GM12891 (cell line): ENCODE measurements around the gene DUS2.
"Not testable (repeated sequence)": the region's sequence is repeated elsewhere in the genome, so short reads cannot be mapped to it uniquely, and the experiment has no call there.

Experiments used
- DNase-seq: peaks from one replicate; pipeline ENCODE4 v3.0.0; 2011; ENCODE audit warnings: low spot score; ENCODE audit not compliant: insufficient read length
- FAIRE-seq: peaks from 2 replicates; lab custom pipeline; 2011; peaks lifted over from hg19 to GRCh38; lab: Jason Lieb, UNC
- PAX5 ChIP-seq: IDR thresholded peaks from 2 replicates; pipeline ENCODE4 v1.6.1; 2011; ENCODE audit warnings: low read length, moderate library complexity, mild to moderate bottlenecking; ENCODE audit not compliant: insufficient read depth, severe bottlenecking
- POLR2A ChIP-seq: IDR thresholded peaks from 2 replicates; pipeline ENCODE4 v1.6.1; 2011; ENCODE audit warnings: low read depth, low read length, control low read depth
- POLR2AphosphoS5 ChIP-seq: IDR thresholded peaks from 2 replicates; pipeline ENCODE4 v1.6.1; 2011; ENCODE audit warnings: low read depth, low read length, control low read depth
- POU2F2 ChIP-seq: IDR thresholded peaks from 2 replicates; pipeline ENCODE4 v1.6.1; 2011; ENCODE audit warnings: low read depth, mild to moderate bottlenecking, control low read depth, low read length, moderate library complexity
- SPI1 ChIP-seq: IDR thresholded peaks from 2 replicates; pipeline ENCODE4 v1.6.1; 2011; ENCODE audit warnings: low read depth, low read length, control low read depth
- TAF1 ChIP-seq: IDR thresholded peaks from 2 replicates; pipeline ENCODE4 v1.6.1; 2011; ENCODE audit warnings: low read depth, low read length, control low read depth

DUS2 gene

DNA sequence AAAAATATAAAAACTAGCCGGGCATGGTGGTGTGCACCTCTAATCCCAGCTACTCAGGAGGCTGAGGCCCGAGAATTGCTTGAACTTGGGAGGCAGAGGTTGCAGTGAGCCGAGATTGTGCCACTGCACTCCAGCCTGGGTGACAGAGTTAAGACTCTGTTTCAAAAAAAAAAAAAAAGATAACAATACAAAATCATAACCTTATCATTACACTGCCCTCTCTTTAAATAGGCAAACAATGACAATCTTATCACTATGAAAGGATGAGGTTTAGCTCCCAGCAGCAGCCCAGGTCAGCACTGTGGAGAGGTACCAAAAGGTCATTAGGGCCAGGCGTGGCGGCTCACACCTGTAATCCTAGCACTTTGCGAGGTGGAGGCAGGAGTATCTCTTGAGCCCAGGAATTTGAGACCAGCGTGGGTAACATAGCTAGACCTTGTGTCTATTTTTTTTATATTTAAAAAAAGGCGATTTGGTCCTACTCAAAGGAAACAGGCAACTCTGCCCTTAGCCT, 3.9 kb upstream of the DUS2 start:
- TF ChIP-seq POU2F2 = no peak
- TF ChIP-seq SPI1 = no peak
- no peak for TF ChIP-seq TAF1
- no peak for TF ChIP-seq POLR2AphosphoS5
- no peak for TF ChIP-seq PAX5
- TF ChIP-seq POLR2A = no peak
- no peak for FAIRE-seq

GRCh38 chr16:68021490-68021889, 1.6 kb upstream of the DUS2 start:
- DNase-seq (no peak), FAIRE-seq (no peak)
- TF ChIP-seq POLR2AphosphoS5 (no peak), POLR2A (no peak), POU2F2 (no peak)

More for the DNA sequence above, 3.9 kb upstream of the DUS2 start:
- DNase-seq = no peak

GRCh38 chr16:68022278-68022727, 781 bp upstream of the DUS2 start:
- FAIRE-seq (no peak), DNase-seq (no peak)
- TF ChIP-seq TAF1 = no peak
- no peak for TF ChIP-seq POLR2A
- no peak for TF ChIP-seq PAX5
- TF ChIP-seq POU2F2 = no peak
- no peak for TF ChIP-seq SPI1
- TF ChIP-seq POLR2AphosphoS5 = no peak

- FAIRE-seq (no peak), DNase-seq (no peak)
- TF ChIP-seq POU2F2 = no peak
- no peak for TF ChIP-seq POLR2A
- no peak for TF ChIP-seq SPI1
- no peak for TF ChIP-seq PAX5
- TF ChIP-seq POLR2AphosphoS5 = no peak
These were observed 5.9 kb downstream of the DUS2 start for GRCh38 chr16:68028996-68029395.

GRCh38 chr16:68030108-68030507, 7.0 kb downstream of the DUS2 start:
- not testable (repeated sequence) for FAIRE-seq

GRCh38 chr16:68031951-68032350, 8.9 kb downstream of the DUS2 start:
- FAIRE-seq = no peak
- TF ChIP-seq TAF1 (no peak), POLR2A (no peak), SPI1 (no peak), PAX5 (no peak), POLR2AphosphoS5 (no peak), POU2F2 (no peak)
- no peak for DNase-seq

More at GRCh38 chr16:68030108-68030507, 7.0 kb downstream of the DUS2 start:
- DNase-seq = not testable (repeated sequence)

- no peak for FAIRE-seq
- no peak for TF ChIP-seq PAX5
- TF ChIP-seq SPI1 = no peak
- no peak for TF ChIP-seq POLR2A
- no peak for TF ChIP-seq TAF1
- no peak for TF ChIP-seq POU2F2
- no peak for TF ChIP-seq POLR2AphosphoS5
- DNase-seq = no peak
These were observed 10.0 kb downstream of the DUS2 start for GRCh38 chr16:68033101-68033500.

DNA sequence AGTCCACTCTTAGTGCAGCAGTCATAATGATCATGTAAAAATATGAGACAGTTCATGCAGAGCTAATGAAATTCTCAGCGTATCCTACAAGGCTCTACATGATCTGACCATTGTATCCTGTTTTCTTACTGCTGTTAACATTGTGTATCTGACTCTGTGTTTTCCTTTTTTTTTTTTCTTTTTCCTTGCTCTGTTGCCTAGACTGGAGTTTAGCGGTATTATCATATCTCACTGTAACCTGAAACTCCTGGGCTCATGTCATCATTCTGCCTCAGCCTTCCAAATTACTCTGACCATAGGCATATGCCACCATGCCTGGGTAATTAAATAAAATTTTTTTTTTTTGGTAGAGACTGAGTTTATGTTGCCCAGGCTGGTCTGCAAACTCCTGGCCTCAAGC, 12.1 kb downstream of the DUS2 start:
- no peak for FAIRE-seq
- no peak for TF ChIP-seq SPI1
- TF ChIP-seq TAF1 = no peak
- no peak for TF ChIP-seq POLR2AphosphoS5
- TF ChIP-seq PAX5 = no peak
- TF ChIP-seq POU2F2 = no peak
- TF ChIP-seq POLR2A = no peak
- DNase-seq = no peak

GRCh38 chr16:68037841-68038597, 14.9 kb downstream of the DUS2 start:
- TF ChIP-seq PAX5 = no peak
- TF ChIP-seq TAF1 = no peak
- no peak for TF ChIP-seq POLR2A
- no peak for TF ChIP-seq POU2F2
- TF ChIP-seq SPI1 = no peak
- TF ChIP-seq POLR2AphosphoS5 = no peak
- FAIRE-seq (peak; percentile 40), DNase-seq (no peak)
